Mesothelial cell of epicardium (in vitro differentiated cells): ENCODE results near the gene PRSS50. TPM values are rescaled to one million over a fixed set of nuclear protein-coding genes. Genes with fewer than 3 reads are reported as not detected.
A peak's percentile ranks its signal among the peaks of the same experiment; 100 is the strongest.

Experiments used
- DNase-seq, 2 experiments: peaks; one replicate each; pipeline ENCODE4 v3.0.0; 2021; ENCODE audit warnings: low spot score in 2 of 2; ENCODE audit not compliant: unreplicated experiment in 2 of 2
- H3K27ac Mint-ChIP-seq: 2 replicates; pipeline ENCODE4 v1.8.0; 2021; ENCODE audit warnings: mixed read lengths
- H3K27me3 Mint-ChIP-seq: 2 replicates; pipeline ENCODE4 v1.8.0; 2021; ENCODE audit warnings: low read depth, mixed read lengths
- H3K36me3 Mint-ChIP-seq: 2 replicates; pipeline ENCODE4 v1.8.0; 2021; ENCODE audit warnings: mixed read lengths
- H3K4me1 Mint-ChIP-seq: 2 replicates; pipeline ENCODE4 v1.8.0; 2021; ENCODE audit warnings: mixed read lengths
- H3K4me3 Mint-ChIP-seq: 2 replicates; pipeline ENCODE4 v1.8.0; 2021; ENCODE audit warnings: mild to moderate bottlenecking, moderate library complexity, mixed read lengths
- H3K9me3 Mint-ChIP-seq: 2 replicates; pipeline ENCODE4 v1.8.0; 2021; ENCODE audit warnings: mixed read lengths
- total RNA-seq: library from RNA; stranded (reverse); gene quantifications from 3 replicates; pipeline ENCODE4 v1.2.1, GENCODE V29; 2021
- TF ChIP-seq, protein P1 (sequence below): fragments of 200-600 bp; sonication (generic); IDR thresholded peaks from one replicate; pipeline ENCODE4 v1.5.0; 2021; ENCODE audit warnings: antibody characterized with exemption; ENCODE audit not compliant: unreplicated experiment

PRSS50 gene
- total RNA-seq, 1 donor from 2014 or later: 4.5 TPM

- H3K27ac Mint-ChIP-seq: peak overlapping the region; percentile 31
- no peaks in the 10 kb centered on the region for H3K36me3 Mint-ChIP-seq
- peak in 1 of 2 experiments; percentile 39 for DNase-seq
- H3K4me1 Mint-ChIP-seq: peaks cover 36% of the 10 kb centered on the region
- H3K4me3 Mint-ChIP-seq: no peak overlapping the region
- TF ChIP-seq, protein P1, sequence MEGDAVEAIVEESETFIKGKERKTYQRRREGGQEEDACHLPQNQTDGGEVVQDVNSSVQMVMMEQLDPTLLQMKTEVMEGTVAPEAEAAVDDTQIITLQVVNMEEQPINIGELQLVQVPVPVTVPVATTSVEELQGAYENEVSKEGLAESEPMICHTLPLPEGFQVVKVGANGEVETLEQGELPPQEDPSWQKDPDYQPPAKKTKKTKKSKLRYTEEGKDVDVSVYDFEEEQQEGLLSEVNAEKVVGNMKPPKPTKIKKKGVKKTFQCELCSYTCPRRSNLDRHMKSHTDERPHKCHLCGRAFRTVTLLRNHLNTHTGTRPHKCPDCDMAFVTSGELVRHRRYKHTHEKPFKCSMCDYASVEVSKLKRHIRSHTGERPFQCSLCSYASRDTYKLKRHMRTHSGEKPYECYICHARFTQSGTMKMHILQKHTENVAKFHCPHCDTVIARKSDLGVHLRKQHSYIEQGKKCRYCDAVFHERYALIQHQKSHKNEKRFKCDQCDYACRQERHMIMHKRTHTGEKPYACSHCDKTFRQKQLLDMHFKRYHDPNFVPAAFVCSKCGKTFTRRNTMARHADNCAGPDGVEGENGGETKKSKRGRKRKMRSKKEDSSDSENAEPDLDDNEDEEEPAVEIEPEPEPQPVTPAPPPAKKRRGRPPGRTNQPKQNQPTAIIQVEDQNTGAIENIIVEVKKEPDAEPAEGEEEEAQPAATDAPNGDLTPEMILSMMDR: no peak
- no peaks in the 10 kb centered on the region for H3K9me3 Mint-ChIP-seq
- H3K27me3 Mint-ChIP-seq: no peaks in the 10 kb centered on the region
Measured at GRCh38 chr3:46662771-46663551, 54.7 kb downstream of the PRSS50 start.

Other genes starting within 250 kb of the PRSS50 start
- not detected in 3 replicates for gene RTP3, start 219.9 kb downstream of the PRSS50 start, total RNA-seq
- 0.87 to 1.7 TPM (median 0.97 TPM) in 3 replicates for gene LRRC2, start 151.6 kb downstream of the PRSS50 start, total RNA-seq
- not detected in 3 replicates for gene FAM240A, start 105.3 kb downstream of the PRSS50 start, total RNA-seq
- gene ALS2CL, start 24.2 kb downstream of the PRSS50 start, total RNA-seq: 6.2 to 7.1 TPM (median 6.8 TPM) in 3 replicates
- gene TMIE, start 16.5 kb downstream of the PRSS50 start, total RNA-seq: 0.31 to 0.68 TPM (median 0.54 TPM) in 3 replicates
- 5.2 to 6.8 TPM (median 5.3 TPM) in 3 replicates for gene MYL3, start 145.6 kb upstream of the PRSS50 start, total RNA-seq
- gene PTH1R, start 159.9 kb upstream of the PRSS50 start, total RNA-seq: 34.3 to 38.0 TPM (median 36.4 TPM) in 3 replicates